ENCODE measurements around the gene SDR42E2. TPM values are rescaled to one million over a fixed set of nuclear protein-coding genes. Genes with fewer than 3 reads are reported as not detected.

Gene SDR42E2
- total RNA-seq, 1 experiment from 2014 or later, result not detected

DNA sequence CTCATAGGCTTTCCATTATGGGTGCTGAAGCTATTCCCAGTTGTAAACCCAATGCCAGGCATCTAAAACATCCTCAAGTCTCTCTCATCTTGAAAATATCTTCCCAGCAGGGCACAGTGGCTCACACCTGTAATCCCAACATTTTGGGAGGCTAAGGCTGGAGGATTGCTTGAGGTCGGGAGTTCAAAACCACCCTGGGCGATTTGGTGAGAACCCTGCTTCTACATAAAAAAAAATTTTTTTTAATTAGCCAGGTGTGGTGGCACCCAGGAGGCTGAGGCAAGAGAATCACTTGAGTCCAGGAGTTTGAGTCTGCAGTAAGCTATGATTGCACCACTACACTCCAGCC, 30.7 kb downstream of the SDR42E2 start:
- no peak for DNase-seq (ENCODE audit: low spot score)
- no peaks in the 10 kb centered on the region for H3K27me3 ChIP-seq (replicated peaks; ENCODE audit: insufficient read depth, low read depth, low read length, poor library complexity)
- TF ChIP-seq, protein P1, sequence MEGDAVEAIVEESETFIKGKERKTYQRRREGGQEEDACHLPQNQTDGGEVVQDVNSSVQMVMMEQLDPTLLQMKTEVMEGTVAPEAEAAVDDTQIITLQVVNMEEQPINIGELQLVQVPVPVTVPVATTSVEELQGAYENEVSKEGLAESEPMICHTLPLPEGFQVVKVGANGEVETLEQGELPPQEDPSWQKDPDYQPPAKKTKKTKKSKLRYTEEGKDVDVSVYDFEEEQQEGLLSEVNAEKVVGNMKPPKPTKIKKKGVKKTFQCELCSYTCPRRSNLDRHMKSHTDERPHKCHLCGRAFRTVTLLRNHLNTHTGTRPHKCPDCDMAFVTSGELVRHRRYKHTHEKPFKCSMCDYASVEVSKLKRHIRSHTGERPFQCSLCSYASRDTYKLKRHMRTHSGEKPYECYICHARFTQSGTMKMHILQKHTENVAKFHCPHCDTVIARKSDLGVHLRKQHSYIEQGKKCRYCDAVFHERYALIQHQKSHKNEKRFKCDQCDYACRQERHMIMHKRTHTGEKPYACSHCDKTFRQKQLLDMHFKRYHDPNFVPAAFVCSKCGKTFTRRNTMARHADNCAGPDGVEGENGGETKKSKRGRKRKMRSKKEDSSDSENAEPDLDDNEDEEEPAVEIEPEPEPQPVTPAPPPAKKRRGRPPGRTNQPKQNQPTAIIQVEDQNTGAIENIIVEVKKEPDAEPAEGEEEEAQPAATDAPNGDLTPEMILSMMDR (conservative IDR thresholded peaks at IDR 0.05; ENCODE audit: low read depth, low read length), result no peak
- no peak for TF ChIP-seq EZH2 (IDR thresholded peaks at IDR 0.05; ENCODE audit: borderline replicate concordance, low read depth, low read length, poor library complexity, severe bottlenecking)
- H3K27ac ChIP-seq (ENCODE audit: low read depth, low read length, poor library complexity, severe bottlenecking), result no peak overlapping the region
- no peaks in the 10 kb centered on the region for H3K9me3 ChIP-seq (ENCODE audit: low read depth, low read length, poor library complexity, severe bottlenecking)
- BruUV-seq (replicated peaks), result no TSS peak
- no peak overlapping the region for H3K4me3 ChIP-seq (ENCODE audit: low read depth, low read length, poor library complexity, severe bottlenecking)
- peaks cover 15% of the 10 kb centered on the region for H3K4me1 ChIP-seq (ENCODE audit: insufficient read depth, low read length, poor library complexity, severe bottlenecking)
- CTCF ChIA-PET, result no interaction called here
- no peaks in the 10 kb centered on the region for H3K36me3 ChIP-seq (ENCODE audit: insufficient read depth, low read length, poor library complexity, severe bottlenecking)
- intact Hi-C loops (cut with micrococcal nuclease; ENCODE audit: unreplicated experiment), result no loop called here
- POLR2A ChIA-PET (ENCODE audit: low non-redundant PET), result no interaction called here

DNA sequence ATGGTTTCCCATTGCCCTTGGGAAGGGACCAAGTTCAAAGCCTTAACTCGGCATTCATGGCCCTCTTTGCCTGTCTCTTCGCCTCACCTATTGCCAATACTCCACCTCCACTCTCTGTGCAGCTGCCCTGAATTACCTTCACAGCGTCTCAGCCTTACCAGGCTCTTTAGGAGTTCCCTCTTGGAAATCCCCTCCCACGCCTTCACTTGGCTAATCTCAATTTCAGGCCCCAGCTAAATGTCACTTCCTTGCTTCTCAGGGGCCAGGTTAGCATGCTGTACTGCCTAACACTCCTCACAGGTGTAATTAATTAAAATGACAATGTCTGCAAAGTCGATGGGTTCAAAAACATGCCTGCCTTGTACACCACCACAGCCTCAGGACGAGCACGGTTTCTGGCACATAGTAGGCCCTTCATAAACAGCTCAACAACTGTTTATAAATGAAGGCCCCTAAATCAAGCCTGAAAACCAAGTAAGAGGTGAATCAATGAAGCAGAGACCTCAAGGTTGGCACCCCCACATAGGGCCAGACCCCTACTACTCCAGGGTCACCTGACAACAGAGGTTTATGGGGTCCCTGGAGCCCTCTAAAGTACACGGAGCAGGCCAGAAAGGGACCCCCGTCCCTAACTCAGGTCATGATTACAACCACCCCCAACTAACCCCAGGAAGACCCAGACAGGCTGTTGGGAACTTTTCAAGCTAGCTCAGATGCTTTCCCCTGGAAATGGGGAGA, 32.6 kb downstream of the SDR42E2 start:
- no peak for TF ChIP-seq EZH2 (IDR thresholded peaks at IDR 0.05; ENCODE audit: borderline replicate concordance, low read depth, low read length, poor library complexity, severe bottlenecking)
- TF ChIP-seq, protein P1 (conservative IDR thresholded peaks at IDR 0.05; ENCODE audit: low read depth, low read length), result no peak
- CTCF ChIA-PET, result no interaction called here
- Histone ChIP-seq H3K27ac (ENCODE audit: low read depth, low read length, poor library complexity, severe bottlenecking) (no peak overlapping the region), H3K36me3 (ENCODE audit: insufficient read depth, low read length, poor library complexity, severe bottlenecking) (no peaks in the 10 kb centered on the region), H3K27me3 (replicated peaks; ENCODE audit: insufficient read depth, low read depth, low read length, poor library complexity) (no peaks in the 10 kb centered on the region), H3K4me3 (ENCODE audit: low read depth, low read length, poor library complexity, severe bottlenecking) (no peak overlapping the region), H3K9me3 (ENCODE audit: low read depth, low read length, poor library complexity, severe bottlenecking) (no peaks in the 10 kb centered on the region), H3K4me1 (ENCODE audit: insufficient read depth, low read length, poor library complexity, severe bottlenecking) (peaks cover 5% of the 10 kb centered on the region)
- DNase-seq (ENCODE audit: low spot score), result no peak
- no TSS peak for BruUV-seq (replicated peaks)
- POLR2A ChIA-PET (ENCODE audit: low non-redundant PET), result no interaction called here
- intact Hi-C loops (cut with micrococcal nuclease; ENCODE audit: unreplicated experiment), result no loop called here

- TF ChIP-seq, protein P1 (conservative IDR thresholded peaks at IDR 0.05; ENCODE audit: low read depth, low read length), result no peak
- TF ChIP-seq EZH2 (IDR thresholded peaks at IDR 0.05; ENCODE audit: borderline replicate concordance, low read depth, low read length, poor library complexity, severe bottlenecking), result no peak
- peaks cover 5% of the 10 kb centered on the region for H3K4me1 ChIP-seq (ENCODE audit: insufficient read depth, low read length, poor library complexity, severe bottlenecking)
- ChIA-PET CTCF (no interaction called here), POLR2A (ENCODE audit: low non-redundant PET) (no interaction called here)
- no peak for DNase-seq (ENCODE audit: low spot score)
- intact Hi-C loops (cut with micrococcal nuclease; ENCODE audit: unreplicated experiment), result no loop called here
- H3K9me3 ChIP-seq (ENCODE audit: low read depth, low read length, poor library complexity, severe bottlenecking), result no peaks in the 10 kb centered on the region
- no peaks in the 10 kb centered on the region for H3K36me3 ChIP-seq (ENCODE audit: insufficient read depth, low read length, poor library complexity, severe bottlenecking)
- no TSS peak for BruUV-seq (replicated peaks)
- H3K4me3 ChIP-seq (ENCODE audit: low read depth, low read length, poor library complexity, severe bottlenecking), result no peak overlapping the region
- no peak overlapping the region for H3K27ac ChIP-seq (ENCODE audit: low read depth, low read length, poor library complexity, severe bottlenecking)
- H3K27me3 ChIP-seq (replicated peaks; ENCODE audit: insufficient read depth, low read depth, low read length, poor library complexity), result no peaks in the 10 kb centered on the region
Observed at GRCh38 chr16:22195445-22195694, 33.1 kb downstream of the SDR42E2 start.
